GM12878 (cell line): ENCODE measurements around the gene LRRK1. TPM values are rescaled to one million over a fixed set of nuclear protein-coding genes. Genes with fewer than 3 reads are reported as not detected.

Experiments used
- ATAC-seq: fragments of 200-7000 bp; cut with Tn5 transposase; 3 replicates; pipeline ENCODE4 v1.9.1; 2020; ENCODE audit warnings: mild to moderate bottlenecking, moderate library complexity
- BruUV-seq: library from RNA; stranded (reverse); fragments of 400-500 nt; replicated peaks from 2 replicates; lab custom pipeline; 2021; lab: Mats Ljungman, UMichigan
- CTCF ChIA-PET: fragments of 300-600 bp; sonication (Branson Sonifier 250); formaldehyde crosslinking; extraction: SDS; loops from one replicate; lab custom pipeline; 2021; ENCODE audit warnings: inconsistent platforms; lab: Yijun Ruan, JAX
- POLR2A ChIA-PET: fragments of 350-600 bp; formaldehyde crosslinking; extraction: SDS; loops from one replicate; lab custom pipeline; 2021; ENCODE audit warnings: inconsistent platforms; lab: Charles Lee
- RAD21 ChIA-PET: fragments of 300-600 bp; sonication (Branson Sonifier 250); formaldehyde crosslinking; loops from one replicate; lab custom pipeline; 2023; ENCODE audit warnings: antibody characterized with exemption; ENCODE audit not compliant: unreplicated experiment; lab: Charles Lee
- SMC1A ChIA-PET: fragments of 300-600 bp; sonication (Branson Sonifier 250); formaldehyde crosslinking; loops from one replicate; lab custom pipeline; 2023; ENCODE audit not compliant: unreplicated experiment, uncharacterized antibody; lab: Charles Lee
- DNase-seq: peaks from one replicate; pipeline ENCODE4 v3.0.0-alpha.2; 2011; ENCODE audit warnings: low read depth, low spot score
- FAIRE-seq: peaks from 3 replicates; lab custom pipeline; 2011; peaks lifted over from hg19 to GRCh38; lab: Jason Lieb, UNC
- H2AFZ ChIP-seq: 2 replicates; pipeline ENCODE4 v1.6.0; 2011; ENCODE audit warnings: low read depth, low read length, control low read depth; ENCODE audit not compliant: control insufficient read depth
- H3K27ac ChIP-seq: 2 replicates; pipeline ENCODE4 v1.5.1; 2011; ENCODE audit warnings: control low read depth; ENCODE audit not compliant: control insufficient read depth, insufficient read depth
- H3K27me3 ChIP-seq, 2 experiments: replicated peaks in 1 of 2; 2 replicates each; pipeline versions ENCODE4 v1.6.0 to v1.6.1; 2011; ENCODE audit warnings: low read length in 1 of 2; ENCODE audit not compliant: control insufficient read depth in 2 of 2, insufficient read depth in 2 of 2
- H3K36me3 ChIP-seq, 2 experiments: 2 replicates each; pipeline ENCODE4 v1.5.1; 2011; ENCODE audit warnings: low read length in 1 of 2; ENCODE audit not compliant: control insufficient read depth in 2 of 2, insufficient read depth in 2 of 2
- H3K4me1 ChIP-seq: 2 replicates; pipeline ENCODE4 v1.6.1; 2011; ENCODE audit warnings: mild to moderate bottlenecking, low read length, moderate library complexity, mixed read lengths; ENCODE audit not compliant: control insufficient read depth, insufficient read depth
- H3K4me2 ChIP-seq: 2 replicates; pipeline ENCODE4 v1.6.0; 2011; ENCODE audit warnings: control low read depth; ENCODE audit not compliant: control insufficient read depth, insufficient read depth
- H3K4me3 ChIP-seq: fragments of 200-600 bp; sonication (generic); 2 replicates; pipeline ENCODE4 v1.5.1; 2016
- H3K79me2 ChIP-seq: 2 replicates; pipeline ENCODE4 v1.6.0; 2011; ENCODE audit warnings: low read length; ENCODE audit not compliant: control insufficient read depth, insufficient read depth
- H3K9ac ChIP-seq: 2 replicates; pipeline ENCODE4 v1.8.0; 2011; ENCODE audit warnings: low read length, control low read depth, mixed read lengths; ENCODE audit not compliant: control insufficient read depth, insufficient read depth
- H3K9me3 ChIP-seq: replicated peaks from 3 replicates; pipeline ENCODE4 v1.5.1; 2011; ENCODE audit warnings: mild to moderate bottlenecking, low read length; ENCODE audit not compliant: control insufficient read depth, insufficient read depth
- H4K20me1 ChIP-seq: 2 replicates; pipeline ENCODE4 v1.6.0; 2011; ENCODE audit not compliant: control insufficient read depth, insufficient read depth
- LARP7 ChIP-seq: fragments of 450-650 bp; IDR thresholded peaks from 2 replicates; pipeline ENCODE4 v1.6.1; 2017; ENCODE audit warnings: mild to moderate bottlenecking
- RUNX3 ChIP-seq: IDR thresholded peaks from 2 replicates; pipeline ENCODE4 v1.6.1; 2012; ENCODE audit warnings: low read length, inconsistent platforms
- ZNF592 ChIP-seq: fragments of 450-650 bp; IDR thresholded peaks from 2 replicates; pipeline ENCODE4 v1.6.1; 2017; ENCODE audit warnings: mild to moderate bottlenecking, moderate library complexity
- WGBS: methylation state at CpG from one replicate; pipeline ENCODE4 v1.1.6; 2016; ENCODE audit warnings: low lambda C conversion rate; ENCODE audit not compliant: insufficient replicate concordance, insufficient coverage; ENCODE audit errors: missing lambda C conversion rate; 5-methylcytosine and 5-hydroxymethylcytosine counted together
- in situ Hi-C: fragments of 300-500 bp; cut with MboI; formaldehyde crosslinking; loops from 9 replicates; pipeline ENCODE4 v1.14.3; 2018; ENCODE audit warnings: mixed read lengths
- intact Hi-C: fragments of 100-400 bp; cut with micrococcal nuclease; formaldehyde crosslinking; loops from one replicate; pipeline ENCODE4 v1.14.2; 2022; ENCODE audit not compliant: unreplicated experiment
- polyA plus RNA-seq, 11 experiments: library from polyadenylated mRNA; depleted of rRNA in 4 of 11; unstranded in 6 of 11; stranded (reverse) in 5 of 11; fragments of >200 nt; fragmentation: Nextera tagmentation in 4 of 11; fragmentation: Illumina TruSeq in 1 of 11; extraction: Ambion mirVana in 4 of 11; extraction: Trizol in 1 of 11; gene quantifications; 1 replicate in 1 of 11; 2 replicates in 10 of 11; pipeline versions ENCODE4 v1.2.1 to v1.2.3, GENCODE V29; 2011 to 2016; ENCODE audit warnings: inconsistent platforms in 2 of 11, missing spikeins in 2 of 11, low read depth in 1 of 11
- total RNA-seq, 4 experiments: library from RNA; depleted of rRNA in 3 of 4; stranded (reverse); fragments of >200 nt in 3 of 4; fragmentation: Illumina TruSeq in 1 of 4; extraction: Trizol in 1 of 4; gene quantifications; 2 replicates each; pipeline versions ENCODE4 v1.2.1 to v1.2.3, GENCODE V29; 2013 to 2021

The LRRK1 gene
- total and polyA plus RNA-seq, 10 of the 15 experiments (the other 5 are each of a cell fraction or from before 2014, with no cell fraction given), result 2.2 to 58.3 (median 17.9) TPM

DNA sequence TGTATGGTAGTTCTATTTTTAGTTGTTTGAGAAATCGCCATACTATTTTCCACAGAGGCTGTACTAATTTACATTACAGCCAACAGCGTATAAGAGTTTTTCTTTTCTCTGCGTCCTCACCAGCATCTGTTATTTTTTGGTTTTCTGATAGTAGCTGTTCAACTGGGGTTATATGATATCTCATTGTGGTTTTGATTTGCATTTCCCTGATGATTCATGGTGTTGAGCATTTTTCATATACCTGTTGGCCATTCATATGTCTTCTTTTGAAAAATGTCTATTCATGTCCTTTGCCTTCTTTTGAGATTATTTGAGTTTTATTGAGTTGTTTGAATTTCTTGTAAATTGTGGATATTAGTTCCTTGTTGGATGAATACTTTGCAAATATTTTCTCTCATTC is 114.6 kb downstream of the LRRK1 start:
- H3K36me3 ChIP-seq, result peaks cover 14 to 16% of the 10 kb centered on the region in 2 experiments; a peak in 3 of 4 replicates

More for the DNA sequence above, 114.6 kb downstream of the LRRK1 start:
- RAD21 ChIA-PET, result interaction anchor here (1.8 kb wide), 1 partner anchor 224 kb away, joined by 4 read pairs; no protein-coding TSS in a partner anchor
- DNase-seq (no peak), FAIRE-seq (peak; percentile 41), ATAC-seq (no peak)
- BruUV-seq, result no TSS peak
- no peaks in the 10 kb centered on the region for H3K27me3 ChIP-seq
- SMC1A ChIA-PET, result interaction anchor here (1.3 to 1.5 kb wide), 2 partner anchors 10 to 116 kb away, joined by 4 read pairs; no protein-coding TSS in a partner anchor
- no peak overlapping the region for H3K27ac ChIP-seq
- POLR2A ChIA-PET, result no interaction called here
- intact Hi-C loops (no loop called here), in situ Hi-C loops (no loop called here)
- H3K4me3 ChIP-seq, result no peak overlapping the region
- no peak overlapping the region for H3K9ac ChIP-seq
- H3K4me2 ChIP-seq, result no peak overlapping the region
- TF ChIP-seq LARP7 (no peak), RUNX3 (peak; percentile 21; the same call in 1 of the 2 replicates), ZNF592 (no peak)
- H3K9me3 ChIP-seq, result peaks cover 2% of the 10 kb centered on the region; the same call in 1 of the 3 replicates
- CTCF ChIA-PET, result interaction anchor here (3.1 kb wide), 1 partner anchor 26 kb away, joined by 17 read pairs; no protein-coding TSS in a partner anchor
- no peaks in the 10 kb centered on the region for H4K20me1 ChIP-seq
- no peak overlapping the region for H2AFZ ChIP-seq
- no peaks in the 10 kb centered on the region; the same call in 1 of the 2 replicates for H3K79me2 ChIP-seq
- 95% methylated on average over 3 of the region's 3 CpGs for WGBS
- H3K4me1 ChIP-seq, result peaks cover 11% of the 10 kb centered on the region
